PC-3 (cell line): ENCODE measurements around the gene NHS. TPM values are rescaled to one million over a fixed set of nuclear protein-coding genes. Genes with fewer than 3 reads are reported as not detected.

ENCODE experiments used
- ATAC-seq: fragments of 200-7000 bp; cut with Tn5 transposase; 2 replicates; pipeline ENCODE4 v1.9.1; 2020; ENCODE audit warnings: mild to moderate bottlenecking, moderate library complexity
- BruUV-seq: library from RNA; stranded (reverse); fragments of 400-500 nt; replicated peaks from 2 replicates; lab custom pipeline; 2021; lab: Mats Ljungman, UMichigan
- CTCF ChIA-PET: fragments of 300-600 bp; sonication (Branson Sonifier 250); formaldehyde crosslinking; loops from one replicate; lab custom pipeline; 2022; ENCODE audit warnings: antibody characterized with exemption; lab: Charles Lee
- POLR2A ChIA-PET: fragments of 300-600 bp; sonication (Branson Sonifier 250); formaldehyde crosslinking; loops from one replicate; lab custom pipeline; 2022; ENCODE audit warnings: antibody characterized with exemption; ENCODE audit not compliant: unreplicated experiment; lab: Charles Lee
- DNase-seq: peaks from one replicate; pipeline ENCODE4 v3.0.0-alpha.2; 2015
- H2AFZ ChIP-seq: fragments of 300-600 bp; sonication (generic); 2 replicates; pipeline ENCODE4 v1.6.0; 2016; ENCODE audit warnings: antibody characterized with exemption, low read length
- H3F3A ChIP-seq: fragments of 300-600 bp; sonication (generic); one replicate; pipeline ENCODE4 v1.6.0; 2017; ENCODE audit warnings: antibody characterized with exemption, low read length, control low read depth, mild to moderate bottlenecking; ENCODE audit not compliant: unreplicated experiment
- H3K27ac ChIP-seq: fragments of 300-600 bp; sonication (generic); 2 replicates; pipeline ENCODE4 v1.5.1; 2016; ENCODE audit warnings: mild to moderate bottlenecking, low read length
- H3K27me3 ChIP-seq: fragments of 300-600 bp; sonication (generic); 2 replicates; pipeline ENCODE4 v1.6.1; 2016; ENCODE audit warnings: low read length, mixed read lengths
- H3K36me3 ChIP-seq: fragments of 300-600 bp; sonication (generic); 2 replicates; pipeline ENCODE4 v1.6.1; 2016; ENCODE audit warnings: low read depth, mixed run types, low read length, mixed read lengths
- H3K4me1 ChIP-seq: fragments of 300-600 bp; sonication (generic); 2 replicates; pipeline ENCODE4 v1.5.1; 2016; ENCODE audit warnings: low read length; ENCODE audit not compliant: insufficient read depth
- H3K4me2 ChIP-seq: fragments of 300-600 bp; sonication (generic); 2 replicates; pipeline ENCODE4 v1.6.0; 2016; ENCODE audit warnings: low read length
- H3K4me3 ChIP-seq: fragments of 300-600 bp; sonication (generic); 2 replicates; pipeline ENCODE4 v1.5.1; 2016; ENCODE audit warnings: mild to moderate bottlenecking, low read length, mixed read lengths
- H3K79me2 ChIP-seq: fragments of 300-600 bp; sonication (generic); 2 replicates; pipeline ENCODE4 v1.6.1; 2017; ENCODE audit warnings: low read length, mixed read lengths
- H3K9ac ChIP-seq: fragments of 300-600 bp; sonication (generic); 2 replicates; pipeline ENCODE4 v1.6.0; 2016; ENCODE audit warnings: mild to moderate bottlenecking, low read length
- H3K9me2 ChIP-seq: fragments of 300-600 bp; sonication (generic); replicated peaks from 2 replicates; pipeline ENCODE4 v1.6.1; 2016; ENCODE audit warnings: mixed run types, low read length, mixed read lengths
- H3K9me3 ChIP-seq: fragments of 300-600 bp; sonication (generic); 2 replicates; pipeline ENCODE4 v1.6.1; 2016; ENCODE audit warnings: low read length, mixed read lengths
- H4K20me1 ChIP-seq: fragments of 300-600 bp; sonication (generic); 2 replicates; pipeline ENCODE4 v1.6.1; 2016; ENCODE audit warnings: low read length, mixed read lengths
- EZH2 ChIP-seq: fragments of 300-600 bp; sonication (generic); IDR thresholded peaks from one replicate; pipeline ENCODE4 v1.6.1; 2017; ENCODE audit warnings: antibody characterized with exemption, mild to moderate bottlenecking, low read length; ENCODE audit not compliant: unreplicated experiment
- EZH2phosphoT487 ChIP-seq: fragments of 300-600 bp; sonication (generic); IDR thresholded peaks from 2 replicates; pipeline ENCODE4 v1.6.1; 2018; ENCODE audit warnings: mild to moderate bottlenecking, antibody characterized with exemption, low read length, borderline replicate concordance
- intact Hi-C: fragments of 100-400 bp; cut with micrococcal nuclease; formaldehyde crosslinking; loops from 2 replicates; pipeline ENCODE4 v1.9.0; 2023
- total RNA-seq: library from RNA; depleted of rRNA; stranded (reverse); fragments of >200 nt; gene quantifications from 2 replicates; pipeline ENCODE4 v1.2.3, GENCODE V29; 2014
- TF ChIP-seq, protein P1 (sequence below): fragments of 300-600 bp; sonication (generic); conservative IDR thresholded peaks from 2 replicates; pipeline ENCODE4 v1.5.1; 2017; ENCODE audit warnings: antibody characterized with exemption, low read depth, mild to moderate bottlenecking, low read length

Gene NHS
- total RNA-seq, 1 experiment from 2014 or later: 4.9 TPM

DNA sequence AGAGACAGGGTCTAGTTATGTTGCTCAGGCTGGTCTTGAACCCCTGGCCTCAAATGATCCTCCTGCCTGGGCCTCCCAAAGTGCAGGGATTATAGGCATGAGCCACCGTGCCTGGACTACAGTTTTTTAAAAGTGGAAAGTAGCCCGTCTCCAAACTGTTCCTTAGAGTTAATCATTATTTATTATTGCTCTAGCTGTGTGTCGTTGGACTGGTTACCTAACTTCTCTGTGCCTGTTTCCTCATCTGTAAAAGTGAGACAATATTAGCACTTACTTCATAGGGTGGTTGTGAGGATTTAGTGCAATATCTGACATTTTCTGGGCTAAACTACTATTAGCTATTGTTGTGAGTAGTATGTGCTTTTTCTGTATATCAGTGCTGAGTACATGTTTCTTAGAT lies 210.0 kb downstream of the NHS start:
- no peaks in the 10 kb centered on the region for H3K9me2 ChIP-seq
- DNase-seq: no peak
- POLR2A ChIA-PET: no interaction called here
- H3K27me3 ChIP-seq: no peaks in the 10 kb centered on the region
- no peaks in the 10 kb centered on the region for H3F3A ChIP-seq
- no peak overlapping the region for H3K4me3 ChIP-seq
- H3K4me2 ChIP-seq: no peak overlapping the region
- intact Hi-C loops: no loop called here
- peaks cover 6% of the 10 kb centered on the region; the same call in 1 of the 2 replicates for H3K79me2 ChIP-seq
- TF ChIP-seq EZH2 (no peak), EZH2phosphoT487 (no peak)
- TF ChIP-seq, protein P1, sequence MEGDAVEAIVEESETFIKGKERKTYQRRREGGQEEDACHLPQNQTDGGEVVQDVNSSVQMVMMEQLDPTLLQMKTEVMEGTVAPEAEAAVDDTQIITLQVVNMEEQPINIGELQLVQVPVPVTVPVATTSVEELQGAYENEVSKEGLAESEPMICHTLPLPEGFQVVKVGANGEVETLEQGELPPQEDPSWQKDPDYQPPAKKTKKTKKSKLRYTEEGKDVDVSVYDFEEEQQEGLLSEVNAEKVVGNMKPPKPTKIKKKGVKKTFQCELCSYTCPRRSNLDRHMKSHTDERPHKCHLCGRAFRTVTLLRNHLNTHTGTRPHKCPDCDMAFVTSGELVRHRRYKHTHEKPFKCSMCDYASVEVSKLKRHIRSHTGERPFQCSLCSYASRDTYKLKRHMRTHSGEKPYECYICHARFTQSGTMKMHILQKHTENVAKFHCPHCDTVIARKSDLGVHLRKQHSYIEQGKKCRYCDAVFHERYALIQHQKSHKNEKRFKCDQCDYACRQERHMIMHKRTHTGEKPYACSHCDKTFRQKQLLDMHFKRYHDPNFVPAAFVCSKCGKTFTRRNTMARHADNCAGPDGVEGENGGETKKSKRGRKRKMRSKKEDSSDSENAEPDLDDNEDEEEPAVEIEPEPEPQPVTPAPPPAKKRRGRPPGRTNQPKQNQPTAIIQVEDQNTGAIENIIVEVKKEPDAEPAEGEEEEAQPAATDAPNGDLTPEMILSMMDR: no peak
- no peaks in the 10 kb centered on the region for H3K36me3 ChIP-seq
- CTCF ChIA-PET: no interaction called here
- ATAC-seq: no peak
- no peak overlapping the region for H2AFZ ChIP-seq
- no peak overlapping the region for H3K9ac ChIP-seq
- BruUV-seq: no TSS peak
- no peaks in the 10 kb centered on the region for H3K9me3 ChIP-seq
- H3K4me1 ChIP-seq: peaks cover 24% of the 10 kb centered on the region
- no peak overlapping the region for H3K27ac ChIP-seq
- H4K20me1 ChIP-seq: no peaks in the 10 kb centered on the region

DNA sequence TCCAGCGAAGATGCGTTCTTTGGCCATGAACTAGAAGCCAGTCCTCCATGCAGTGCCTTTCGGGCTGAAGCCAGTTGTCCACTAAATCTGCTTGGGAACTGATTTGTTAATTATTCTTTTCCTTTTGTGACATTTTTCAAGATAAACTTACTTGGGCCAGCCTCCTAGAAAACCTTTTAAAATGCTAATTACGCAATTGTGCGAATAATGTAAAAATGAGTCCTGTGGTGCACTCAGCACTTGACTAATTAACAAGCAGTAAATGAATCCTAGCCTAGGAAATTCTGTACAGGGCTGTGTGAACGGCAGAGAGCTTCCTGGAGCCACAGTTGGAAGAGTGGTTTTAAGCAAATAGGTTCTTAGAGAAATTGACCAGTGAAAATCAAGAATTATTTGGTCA lies 212.4 kb downstream of the NHS start:
- H3K4me3 ChIP-seq: no peak overlapping the region
- POLR2A ChIA-PET: no interaction called here
- H3K27ac ChIP-seq: no peak overlapping the region
- intact Hi-C loops: no loop called here
- no peaks in the 10 kb centered on the region for H3K27me3 ChIP-seq
- no peaks in the 10 kb centered on the region for H3K36me3 ChIP-seq
- no peak overlapping the region for H3K9ac ChIP-seq
- no peaks in the 10 kb centered on the region for H4K20me1 ChIP-seq
- TF ChIP-seq EZH2phosphoT487 (no peak), EZH2 (no peak)
- TF ChIP-seq, protein P1: no peak
- H2AFZ ChIP-seq: no peak overlapping the region
- peaks cover 41% of the 10 kb centered on the region for H3K4me1 ChIP-seq
- no peaks in the 10 kb centered on the region for H3K9me2 ChIP-seq
- CTCF ChIA-PET: no interaction called here
- no peaks in the 10 kb centered on the region for H3F3A ChIP-seq
- DNase-seq (no peak), ATAC-seq (no peak)
- BruUV-seq: no TSS peak
- H3K79me2 ChIP-seq: peaks cover 6% of the 10 kb centered on the region; the same call in 1 of the 2 replicates
- H3K4me2 ChIP-seq: no peak overlapping the region
- H3K9me3 ChIP-seq: no peaks in the 10 kb centered on the region

DNA sequence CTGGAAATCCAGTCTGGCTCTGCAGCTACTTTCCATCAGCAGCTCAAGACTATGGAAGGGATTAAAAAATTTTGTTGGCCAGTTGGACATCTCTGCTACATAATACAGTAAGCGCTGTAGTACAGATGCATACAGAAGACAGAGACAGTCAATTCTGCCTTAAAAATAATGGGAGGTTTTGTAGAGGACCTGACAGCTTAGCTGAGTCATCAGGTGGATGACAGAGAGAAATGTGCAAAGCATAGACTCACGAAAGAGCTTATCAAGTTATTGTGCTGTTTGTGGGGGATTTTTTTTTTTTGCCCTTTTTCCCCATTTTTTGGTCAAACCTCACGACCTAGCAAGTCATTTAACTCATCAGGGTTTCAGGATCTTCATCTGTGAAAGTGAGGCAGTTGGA lies 213.3 kb downstream of the NHS start:
- Histone ChIP-seq H4K20me1 (no peaks in the 10 kb centered on the region), H3K36me3 (no peaks in the 10 kb centered on the region), H3K9me3 (no peaks in the 10 kb centered on the region), H3K4me2 (no peak overlapping the region), H3K9me2 (no peaks in the 10 kb centered on the region), H3K79me2 (peaks cover 6% of the 10 kb centered on the region; the same call in 1 of the 2 replicates), H3K27ac (no peak overlapping the region), H3K27me3 (no peaks in the 10 kb centered on the region), H3F3A (no peaks in the 10 kb centered on the region), H3K4me1 (peaks cover 44% of the 10 kb centered on the region), H3K9ac (no peak overlapping the region), H3K4me3 (no peak overlapping the region), H2AFZ (no peak overlapping the region)
- no peak for TF ChIP-seq EZH2phosphoT487
- TF ChIP-seq, protein P1: no peak
- no peak for TF ChIP-seq EZH2
- POLR2A ChIA-PET: interaction anchor here (0.8 kb wide), 1 partner anchor 1718 kb away, joined by 3 read pairs; no protein-coding TSS in a partner anchor
- peak; percentile 30 for DNase-seq
- no TSS peak for BruUV-seq
- no peak for ATAC-seq
- CTCF ChIA-PET: interaction anchor here (0.7 kb wide), 1 partner anchor 474 kb away, joined by 5 read pairs; no protein-coding TSS in a partner anchor
- intact Hi-C loops: no loop called here
